H9 (cell line): ENCODE data around the gene LMOD1. TPM values are rescaled to one million over a fixed set of nuclear protein-coding genes. Genes with fewer than 3 reads are reported as not detected.

Source experiments
- DNase-seq: peaks from one replicate; pipeline ENCODE4 v3.0.0-alpha.2; 2017
- H2AFZ ChIP-seq: one replicate; pipeline ENCODE4 v1.6.1; 2013; ENCODE audit warnings: mild to moderate bottlenecking, low read length, control low read depth, moderate library complexity
- H2AK5ac ChIP-seq: 2 replicates; pipeline ENCODE4 v1.6.1; 2013; ENCODE audit warnings: low read length, control low read depth, mixed read lengths; ENCODE audit not compliant: insufficient read length
- H2BK120ac ChIP-seq: one replicate; pipeline ENCODE4 v1.6.1; 2013; ENCODE audit warnings: low read depth, mild to moderate bottlenecking, low read length, control low read depth, inconsistent platforms; ENCODE audit not compliant: poor library complexity, severe bottlenecking
- H2BK12ac ChIP-seq: 2 replicates; pipeline ENCODE4 v1.6.1; 2013; ENCODE audit warnings: low read length, control low read depth, mixed read lengths, low read depth; ENCODE audit not compliant: insufficient read length
- H2BK15ac ChIP-seq: 2 replicates; pipeline ENCODE4 v1.6.1; 2013; ENCODE audit warnings: low read depth, low read length, control low read depth
- H2BK20ac ChIP-seq: one replicate; pipeline ENCODE4 v1.6.1; 2013; ENCODE audit warnings: low read depth, mild to moderate bottlenecking, low read length, control low read depth, inconsistent platforms; ENCODE audit not compliant: poor library complexity, severe bottlenecking
- H2BK5ac ChIP-seq: 2 replicates; pipeline ENCODE4 v1.6.1; 2013; ENCODE audit warnings: low read length, control low read depth, mixed read lengths; ENCODE audit not compliant: insufficient read length
- H3K14ac ChIP-seq: 2 replicates; pipeline ENCODE4 v1.6.1; 2013; ENCODE audit warnings: low read length, control low read depth; ENCODE audit not compliant: insufficient read depth
- H3K18ac ChIP-seq: 2 replicates; pipeline ENCODE4 v1.6.1; 2013; ENCODE audit warnings: low read depth, mild to moderate bottlenecking, mixed read lengths, low read length, control low read depth; ENCODE audit not compliant: insufficient read length
- H3K23ac ChIP-seq: 2 replicates; pipeline ENCODE4 v1.6.1; 2013; ENCODE audit warnings: low read length, control low read depth, mixed read lengths, low read depth; ENCODE audit not compliant: insufficient read length
- H3K23me2 ChIP-seq: 2 replicates; pipeline ENCODE4 v1.6.1; 2013; ENCODE audit warnings: low read depth, mild to moderate bottlenecking, mixed read lengths, low read length, control low read depth; ENCODE audit not compliant: insufficient read length, poor library complexity, severe bottlenecking
- H3K27ac ChIP-seq: 2 replicates; pipeline ENCODE4 v1.5.1; 2013; ENCODE audit warnings: low read length, control low read depth, mixed read lengths, low read depth; ENCODE audit not compliant: insufficient read length
- H3K27me3 ChIP-seq: 2 replicates; pipeline ENCODE4 v1.6.1; 2013; ENCODE audit warnings: low read length, control low read depth, inconsistent platforms; ENCODE audit not compliant: insufficient read depth
- H3K4ac ChIP-seq: 2 replicates; pipeline ENCODE4 v1.6.1; 2013; ENCODE audit warnings: low read depth, mild to moderate bottlenecking, control low read depth, inconsistent platforms, low read length, moderate library complexity
- H3K4me1 ChIP-seq: 2 replicates; pipeline ENCODE4 v1.6.1; 2013; ENCODE audit warnings: low read length, control low read depth, inconsistent platforms; ENCODE audit not compliant: insufficient read depth
- H3K4me2 ChIP-seq: 2 replicates; pipeline ENCODE4 v1.6.1; 2013; ENCODE audit warnings: low read length, control low read depth, mixed read lengths; ENCODE audit not compliant: insufficient read length, insufficient read depth
- H3K56ac ChIP-seq: 2 replicates; pipeline ENCODE4 v1.6.1; 2013; ENCODE audit warnings: low read depth, mild to moderate bottlenecking, mixed read lengths, low read length, control low read depth; ENCODE audit not compliant: insufficient read length
- H3K79me1 ChIP-seq: 2 replicates; pipeline ENCODE4 v1.6.1; 2013; ENCODE audit warnings: low read depth, mild to moderate bottlenecking, moderate library complexity, low read length, control low read depth, inconsistent platforms; ENCODE audit not compliant: insufficient read depth, poor library complexity, severe bottlenecking
- H3K79me2 ChIP-seq: 2 replicates; pipeline ENCODE4 v1.6.1; 2013; ENCODE audit warnings: low read length, control low read depth, inconsistent platforms; ENCODE audit not compliant: insufficient read depth
- H3K9ac ChIP-seq: 2 replicates; pipeline ENCODE4 v1.6.1; 2013; ENCODE audit warnings: low read length, control low read depth, mixed read lengths; ENCODE audit not compliant: insufficient read length; ENCODE audit errors: extremely low read depth
- H3K9me3 ChIP-seq: one replicate; pipeline ENCODE4 v1.6.1; 2013; ENCODE audit warnings: low read depth, low read length, inconsistent platforms; ENCODE audit not compliant: control insufficient read depth
- H3T11ph ChIP-seq: one replicate; pipeline ENCODE4 v1.6.1; 2013; ENCODE audit warnings: mild to moderate bottlenecking, low read length, control low read depth, inconsistent platforms
- H4K20me1 ChIP-seq: one replicate; pipeline ENCODE4 v1.6.1; 2013; ENCODE audit not compliant: control insufficient read depth, insufficient read length, insufficient read depth
- H4K5ac ChIP-seq: 2 replicates; pipeline ENCODE4 v1.6.1; 2013; ENCODE audit warnings: low read depth, mild to moderate bottlenecking, mixed read lengths, low read length, control low read depth; ENCODE audit not compliant: insufficient read length
- H4K8ac ChIP-seq: replicated peaks from 2 replicates; pipeline ENCODE4 v1.6.1; 2013; ENCODE audit warnings: low read length, control low read depth, mixed read lengths, low read depth; ENCODE audit not compliant: insufficient read length
- H4K91ac ChIP-seq: 2 replicates; pipeline ENCODE4 v1.6.1; 2013; ENCODE audit warnings: low read depth, mild to moderate bottlenecking, moderate library complexity, mixed read lengths, low read length, control low read depth; ENCODE audit not compliant: insufficient read length
- H3K27ac Mint-ChIP-seq, 3 experiments: 2 replicates in 2 of 3; 3 replicates in 1 of 3; pipeline ENCODE4 v1.8.0; 2020 to 2021; ENCODE audit warnings: mixed read lengths in 3 of 3, mild to moderate bottlenecking in 1 of 3, moderate library complexity in 1 of 3
- H3K27me3 Mint-ChIP-seq: 2 replicates; pipeline ENCODE4 v1.8.0; 2021; ENCODE audit warnings: low read depth, mild to moderate bottlenecking, moderate library complexity, mixed read lengths
- H3K36me3 Mint-ChIP-seq, 3 experiments: 2 replicates in 2 of 3; 3 replicates in 1 of 3; pipeline ENCODE4 v1.8.0; 2020 to 2021; ENCODE audit warnings: low read depth in 3 of 3, mixed read lengths in 3 of 3; ENCODE audit not compliant: insufficient read depth in 1 of 3
- H3K4me1 Mint-ChIP-seq, 2 experiments: 2 replicates each; pipeline ENCODE4 v1.8.0; 2020; ENCODE audit warnings: mixed read lengths in 2 of 2
- H3K4me3 Mint-ChIP-seq, 2 experiments: 2 replicates in 1 of 2; 3 replicates in 1 of 2; pipeline ENCODE4 v1.8.0; 2020 to 2021; ENCODE audit warnings: mild to moderate bottlenecking in 2 of 2, mixed read lengths in 2 of 2, moderate library complexity in 1 of 2
- H3K9me3 Mint-ChIP-seq, 2 experiments: 2 replicates in 1 of 2; 3 replicates in 1 of 2; pipeline ENCODE4 v1.8.0; 2020; ENCODE audit warnings: mild to moderate bottlenecking in 2 of 2, mixed read lengths in 2 of 2, moderate library complexity in 1 of 2
- CTCF ChIP-seq: fragments of 200-600 bp; sonication (generic); conservative IDR thresholded peaks from 3 replicates; pipeline ENCODE4 v1.8.0; 2021; ENCODE audit warnings: antibody characterized with exemption, mild to moderate bottlenecking
- WGBS: extraction: QIAGEN DNeasy Blood & Tissue Kit; methylation state at CpG from one replicate; pipeline ENCODE4 v1.1.7; 2013; ENCODE audit warnings: missing lambda C conversion rate, low lambda C conversion rate, mixed read lengths; ENCODE audit not compliant: insufficient read length; ENCODE audit errors: extremely low coverage; 5-methylcytosine and 5-hydroxymethylcytosine counted together
- total RNA-seq: library from RNA; stranded (reverse); gene quantifications from 2 replicates; pipeline ENCODE4 v1.2.1, GENCODE V29; 2021

Gene LMOD1
- total RNA-seq, 1 experiment from 2014 or later: 0.31 TPM

DNA sequence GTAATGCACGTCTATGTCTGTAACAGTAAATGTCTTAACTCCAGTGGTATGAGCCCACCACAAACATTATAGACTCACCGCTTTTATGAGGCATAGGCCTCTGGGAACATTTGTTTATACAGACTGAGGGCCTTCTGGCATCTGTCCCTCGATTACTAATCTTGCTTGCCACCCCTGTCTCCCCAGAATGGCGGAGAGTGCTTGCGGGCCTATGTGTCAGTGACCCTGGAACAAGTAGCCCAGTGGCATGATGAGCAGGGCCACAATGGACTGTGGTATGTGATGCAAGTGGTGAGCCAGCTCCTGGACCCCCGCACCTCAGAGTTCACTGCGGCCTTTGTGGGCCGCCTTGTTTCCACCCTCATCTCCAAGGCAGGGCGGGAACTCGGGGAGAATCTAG, 76.0 kb downstream of the LMOD1 start:
- H3K4me2 ChIP-seq: no peak overlapping the region
- no peak overlapping the region for H2AFZ ChIP-seq
- no peak overlapping the region for H3K56ac ChIP-seq
- H3K4me3 Mint-ChIP-seq: no peak overlapping the region
- TF ChIP-seq CTCF: no peak
- H2BK120ac ChIP-seq: no peak overlapping the region
- H3K9me3 ChIP-seq: no peaks in the 10 kb centered on the region
- H3K4ac ChIP-seq: no peak overlapping the region
- no peak overlapping the region for H2AK5ac ChIP-seq
- no peaks in the 10 kb centered on the region for H3K79me2 ChIP-seq
- H3T11ph ChIP-seq: no peak overlapping the region
- no peaks in the 10 kb centered on the region for H3K9me3 Mint-ChIP-seq
- no peak for DNase-seq
- no peak overlapping the region for H3K14ac ChIP-seq
- H3K18ac ChIP-seq: no peak overlapping the region
- H3K36me3 Mint-ChIP-seq: peaks cover 63 to 90% (median 89%) of the 10 kb centered on the region in 3 experiments
- no peak overlapping the region for H4K8ac ChIP-seq
- H2BK15ac ChIP-seq: no peak overlapping the region
- H3K27ac Mint-ChIP-seq: no peak overlapping the region
- no peaks in the 10 kb centered on the region for H3K79me1 ChIP-seq
- H3K4me1 ChIP-seq: no peaks in the 10 kb centered on the region
- no peak overlapping the region for H3K27ac ChIP-seq
- H4K91ac ChIP-seq: no peak overlapping the region
- H4K20me1 ChIP-seq: no peaks in the 10 kb centered on the region
- no peak overlapping the region for H3K23ac ChIP-seq
- no peak overlapping the region for H2BK12ac ChIP-seq
- no peak overlapping the region for H4K5ac ChIP-seq
- H2BK20ac ChIP-seq: no peak overlapping the region
- no peaks in the 10 kb centered on the region for H3K23me2 ChIP-seq
- H3K27me3 Mint-ChIP-seq: no peaks in the 10 kb centered on the region
- no peak overlapping the region for H2BK5ac ChIP-seq
- H3K27me3 ChIP-seq: no peaks in the 10 kb centered on the region
- WGBS: no CpG with 5 or more reads among the region's 10 CpGs
- no peak overlapping the region for H3K9ac ChIP-seq
- H3K4me1 Mint-ChIP-seq: no peaks in the 10 kb centered on the region
